Measurements from ENCODE around the gene LRRIQ3. TPM values are rescaled to one million over a fixed set of nuclear protein-coding genes. Genes with fewer than 3 reads are reported as not detected.

LRRIQ3 gene
- total RNA-seq, 2 experiments from 2014 or later = 2.3 to 2.5 TPM

DNA sequence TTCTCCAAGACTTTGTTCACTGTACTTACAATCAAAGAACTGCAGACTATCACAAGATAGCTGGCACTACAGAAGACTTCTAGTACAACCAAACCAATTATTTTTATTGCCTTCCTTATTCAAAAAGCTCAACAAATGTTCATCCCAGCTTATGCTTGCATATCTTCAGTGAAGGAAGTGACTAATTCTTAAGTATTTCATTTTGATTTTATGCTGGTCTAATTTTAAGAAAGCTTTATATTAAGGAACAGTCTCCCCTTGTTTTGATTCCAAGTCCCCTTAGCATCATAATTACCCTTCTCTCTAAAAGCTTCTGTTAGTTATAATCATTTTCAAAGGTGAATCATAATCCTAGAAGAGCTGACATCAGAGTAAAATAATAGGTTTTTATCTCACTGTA, 132.9 kb downstream of the LRRIQ3 start:
- Histone ChIP-seq H3K79me2 (ENCODE audit: insufficient read depth, low read depth, low read length) (no peaks in the 10 kb centered on the region), H3K4me1 (ENCODE audit: insufficient read depth, low read length, poor library complexity, severe bottlenecking) (no peaks in the 10 kb centered on the region), H3K9me2 (ENCODE audit: insufficient read depth, low read length) (no peaks in the 10 kb centered on the region), H4K20me1 (ENCODE audit: insufficient read depth, low read length) (no peaks in the 10 kb centered on the region), H2AFZ (ENCODE audit: low read length) (no peak overlapping the region), H3K4me3 (ENCODE audit: low read depth, low read length, poor library complexity, severe bottlenecking) (no peak overlapping the region), H3K4me2 (ENCODE audit: low read length) (no peak overlapping the region), H3K27ac (ENCODE audit: low read depth, low read length, poor library complexity, severe bottlenecking) (no peak overlapping the region), H3K36me3 (ENCODE audit: insufficient read depth, low read length) (no peaks in the 10 kb centered on the region), H3K9me3 (ENCODE audit: low read length) (no peaks in the 10 kb centered on the region)
- TF ChIP-seq, protein P1, sequence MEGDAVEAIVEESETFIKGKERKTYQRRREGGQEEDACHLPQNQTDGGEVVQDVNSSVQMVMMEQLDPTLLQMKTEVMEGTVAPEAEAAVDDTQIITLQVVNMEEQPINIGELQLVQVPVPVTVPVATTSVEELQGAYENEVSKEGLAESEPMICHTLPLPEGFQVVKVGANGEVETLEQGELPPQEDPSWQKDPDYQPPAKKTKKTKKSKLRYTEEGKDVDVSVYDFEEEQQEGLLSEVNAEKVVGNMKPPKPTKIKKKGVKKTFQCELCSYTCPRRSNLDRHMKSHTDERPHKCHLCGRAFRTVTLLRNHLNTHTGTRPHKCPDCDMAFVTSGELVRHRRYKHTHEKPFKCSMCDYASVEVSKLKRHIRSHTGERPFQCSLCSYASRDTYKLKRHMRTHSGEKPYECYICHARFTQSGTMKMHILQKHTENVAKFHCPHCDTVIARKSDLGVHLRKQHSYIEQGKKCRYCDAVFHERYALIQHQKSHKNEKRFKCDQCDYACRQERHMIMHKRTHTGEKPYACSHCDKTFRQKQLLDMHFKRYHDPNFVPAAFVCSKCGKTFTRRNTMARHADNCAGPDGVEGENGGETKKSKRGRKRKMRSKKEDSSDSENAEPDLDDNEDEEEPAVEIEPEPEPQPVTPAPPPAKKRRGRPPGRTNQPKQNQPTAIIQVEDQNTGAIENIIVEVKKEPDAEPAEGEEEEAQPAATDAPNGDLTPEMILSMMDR (conservative IDR thresholded peaks at IDR 0.05; ENCODE audit: low read length) = no peak
- TF ChIP-seq EZH2phosphoT487 (IDR thresholded peaks at IDR 0.05; ENCODE audit: borderline replicate concordance, low read depth, low read length) = no peak
- intact Hi-C loops (cut with micrococcal nuclease; ENCODE audit: unreplicated experiment) = no loop called here
- DNase-seq (ENCODE audit: low spot score) = no peak
- no TSS peak for BruUV-seq (replicated peaks)
- ChIA-PET POLR2A (interaction anchor here (1.1 kb wide), 1 partner anchor 10 kb away, joined by 3 read pairs; no protein-coding TSS in a partner anchor), CTCF (ENCODE audit: unreplicated experiment) (no interaction called here)

DNA sequence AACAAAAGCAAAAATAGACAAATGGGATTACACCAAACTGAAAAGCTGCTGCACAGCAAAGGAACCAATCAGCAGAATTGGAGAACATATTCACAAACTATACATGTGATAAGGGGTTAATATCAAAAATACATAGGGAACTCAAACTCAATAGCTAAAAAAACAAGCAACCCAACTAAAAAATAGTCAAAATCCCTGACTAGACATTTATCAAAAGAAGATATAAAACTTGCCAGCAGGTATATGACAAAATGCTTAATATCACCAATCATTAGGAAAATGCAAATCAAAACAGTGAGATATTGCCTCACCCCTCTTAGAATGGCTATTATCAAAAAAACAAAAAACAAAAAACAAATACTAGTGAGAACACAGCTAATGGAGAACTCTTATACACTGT, 140.3 kb downstream of the LRRIQ3 start:
- Histone ChIP-seq H3K4me3 (ENCODE audit: low read depth, low read length, poor library complexity, severe bottlenecking) (no peak overlapping the region), H3K36me3 (ENCODE audit: insufficient read depth, low read length) (no peaks in the 10 kb centered on the region), H4K20me1 (ENCODE audit: insufficient read depth, low read length) (no peaks in the 10 kb centered on the region), H3K4me2 (ENCODE audit: low read length) (no peak overlapping the region), H3K9me2 (ENCODE audit: insufficient read depth, low read length) (no peaks in the 10 kb centered on the region), H3K4me1 (ENCODE audit: insufficient read depth, low read length, poor library complexity, severe bottlenecking) (no peaks in the 10 kb centered on the region), H3K27ac (ENCODE audit: low read depth, low read length, poor library complexity, severe bottlenecking) (no peak overlapping the region), H2AFZ (ENCODE audit: low read length) (no peak overlapping the region), H3K9me3 (ENCODE audit: low read length) (no peaks in the 10 kb centered on the region), H3K79me2 (ENCODE audit: insufficient read depth, low read depth, low read length) (no peaks in the 10 kb centered on the region)
- no TSS peak for BruUV-seq (replicated peaks)
- ChIA-PET POLR2A (no interaction called here), CTCF (ENCODE audit: unreplicated experiment) (no interaction called here)
- TF ChIP-seq, protein P1 (conservative IDR thresholded peaks at IDR 0.05; ENCODE audit: low read length) = no peak
- no peak for TF ChIP-seq EZH2phosphoT487 (IDR thresholded peaks at IDR 0.05; ENCODE audit: borderline replicate concordance, low read depth, low read length)
- DNase-seq (ENCODE audit: low spot score) = no peak
- intact Hi-C loops (cut with micrococcal nuclease; ENCODE audit: unreplicated experiment) = no loop called here

DNA sequence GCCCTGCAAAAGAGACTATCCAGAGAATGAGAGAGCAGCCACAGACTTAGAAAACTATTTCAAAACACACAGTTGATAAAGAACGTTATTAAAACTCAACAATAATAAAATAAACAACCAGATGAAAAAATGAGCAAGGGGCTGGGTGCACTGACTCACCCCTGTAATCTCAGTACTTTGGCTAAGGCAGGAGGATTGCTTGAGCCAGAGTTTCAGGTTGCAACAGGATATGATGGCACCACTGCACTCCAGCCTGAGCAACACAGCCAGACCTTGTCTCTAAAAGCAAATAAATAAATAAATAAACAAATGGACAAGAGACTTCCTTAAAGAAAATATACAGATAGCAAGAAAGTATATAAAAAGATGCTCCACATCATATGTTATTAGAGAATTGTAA, 144.6 kb downstream of the LRRIQ3 start:
- H3K9me3 ChIP-seq (ENCODE audit: low read length) = no peaks in the 10 kb centered on the region
- no peak for DNase-seq (ENCODE audit: low spot score)
- no peak overlapping the region for H3K4me2 ChIP-seq (ENCODE audit: low read length)
- no peak overlapping the region for H3K27ac ChIP-seq (ENCODE audit: low read depth, low read length, poor library complexity, severe bottlenecking)
- ChIA-PET POLR2A (no interaction called here), CTCF (ENCODE audit: unreplicated experiment) (no interaction called here)
- no peaks in the 10 kb centered on the region for H3K4me1 ChIP-seq (ENCODE audit: insufficient read depth, low read length, poor library complexity, severe bottlenecking)
- H3K9me2 ChIP-seq (ENCODE audit: insufficient read depth, low read length) = no peaks in the 10 kb centered on the region
- no TSS peak for BruUV-seq (replicated peaks)
- H3K36me3 ChIP-seq (ENCODE audit: insufficient read depth, low read length) = no peaks in the 10 kb centered on the region
- no peaks in the 10 kb centered on the region for H3K79me2 ChIP-seq (ENCODE audit: insufficient read depth, low read depth, low read length)
- intact Hi-C loops (cut with micrococcal nuclease; ENCODE audit: unreplicated experiment) = no loop called here
- TF ChIP-seq EZH2phosphoT487 (IDR thresholded peaks at IDR 0.05; ENCODE audit: borderline replicate concordance, low read depth, low read length) = no peak
- TF ChIP-seq, protein P1 (conservative IDR thresholded peaks at IDR 0.05; ENCODE audit: low read length) = no peak
- H3K4me3 ChIP-seq (ENCODE audit: low read depth, low read length, poor library complexity, severe bottlenecking) = no peak overlapping the region
- no peak overlapping the region for H2AFZ ChIP-seq (ENCODE audit: low read length)
- H4K20me1 ChIP-seq (ENCODE audit: insufficient read depth, low read length) = no peaks in the 10 kb centered on the region

All from OCI-LY7 (cell line).